Measurements from ENCODE around the gene GRXCR2.

GRXCR2 gene

DNA sequence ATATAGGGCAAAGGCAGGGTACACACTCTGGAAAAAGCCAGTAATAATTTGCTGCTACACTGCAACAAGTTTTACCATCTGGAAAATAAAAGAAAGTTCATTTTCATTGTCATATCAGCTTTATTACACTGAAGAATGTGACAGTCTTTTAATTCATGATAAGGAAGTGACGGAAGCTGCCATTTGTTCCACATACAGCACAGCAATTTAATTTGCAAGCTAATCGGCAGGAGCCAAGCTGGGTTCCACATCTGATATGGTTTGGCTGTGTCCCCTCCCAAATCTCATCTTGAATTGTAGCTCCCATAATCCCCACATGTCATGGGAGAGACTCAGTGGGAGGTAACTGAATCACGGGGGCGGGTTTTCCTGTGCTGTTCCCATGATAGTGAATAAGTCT lies 54.2 kb downstream of the GRXCR2 start:
- Histone ChIP-seq H3K36me3 (ENCODE audit: control insufficient read depth, insufficient read depth, low read length) (no peaks in the 10 kb centered on the region), H3K27ac (ENCODE audit: low read depth, low read length) (no peak overlapping the region), H3K9me3 (ENCODE audit: control insufficient read depth, insufficient read depth, low read depth, low read length) (no peaks in the 10 kb centered on the region), H3K4me1 (ENCODE audit: control insufficient read depth, insufficient read depth, low read length) (no peaks in the 10 kb centered on the region), H3K27me3 (ENCODE audit: control insufficient read depth, insufficient read depth, low read length) (no peaks in the 10 kb centered on the region), H3K9ac (ENCODE audit: low read length) (no peak overlapping the region), H3K4me3 (ENCODE audit: low read depth, low read length) (no peak overlapping the region)

DNA sequence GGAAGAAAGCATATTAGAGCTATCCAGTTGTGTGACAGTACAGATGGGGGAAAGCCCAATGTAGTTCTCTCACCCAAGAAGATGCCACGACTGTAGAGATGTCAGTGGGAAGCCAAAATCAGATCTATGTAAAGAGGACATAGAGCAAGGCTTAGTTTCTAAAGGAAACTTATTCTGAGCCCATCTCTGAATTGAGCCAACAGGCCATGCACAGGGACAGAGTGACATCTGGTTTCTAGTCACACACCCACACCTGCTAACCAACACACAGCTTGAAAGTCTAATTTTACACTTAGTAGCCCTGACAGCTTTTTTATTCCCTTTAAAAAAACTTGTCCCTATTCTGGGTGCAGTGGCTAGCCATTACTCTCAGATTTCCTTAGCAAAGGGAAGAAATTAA lies 59.9 kb downstream of the GRXCR2 start:
- H3K9me3 ChIP-seq (ENCODE audit: control insufficient read depth, insufficient read depth, low read depth, low read length) = no peaks in the 10 kb centered on the region
- H3K36me3 ChIP-seq (ENCODE audit: control insufficient read depth, insufficient read depth, low read length) = no peaks in the 10 kb centered on the region
- no peak overlapping the region for H3K9ac ChIP-seq (ENCODE audit: low read length)
- H3K4me1 ChIP-seq (ENCODE audit: control insufficient read depth, insufficient read depth, low read length) = peaks cover 4% of the 10 kb centered on the region; the same call in 1 of the 2 replicates
- no peak overlapping the region for H3K4me3 ChIP-seq (ENCODE audit: low read depth, low read length)
- no peak overlapping the region for H3K27ac ChIP-seq (ENCODE audit: low read depth, low read length)
- no peaks in the 10 kb centered on the region for H3K27me3 ChIP-seq (ENCODE audit: control insufficient read depth, insufficient read depth, low read length)

DNA sequence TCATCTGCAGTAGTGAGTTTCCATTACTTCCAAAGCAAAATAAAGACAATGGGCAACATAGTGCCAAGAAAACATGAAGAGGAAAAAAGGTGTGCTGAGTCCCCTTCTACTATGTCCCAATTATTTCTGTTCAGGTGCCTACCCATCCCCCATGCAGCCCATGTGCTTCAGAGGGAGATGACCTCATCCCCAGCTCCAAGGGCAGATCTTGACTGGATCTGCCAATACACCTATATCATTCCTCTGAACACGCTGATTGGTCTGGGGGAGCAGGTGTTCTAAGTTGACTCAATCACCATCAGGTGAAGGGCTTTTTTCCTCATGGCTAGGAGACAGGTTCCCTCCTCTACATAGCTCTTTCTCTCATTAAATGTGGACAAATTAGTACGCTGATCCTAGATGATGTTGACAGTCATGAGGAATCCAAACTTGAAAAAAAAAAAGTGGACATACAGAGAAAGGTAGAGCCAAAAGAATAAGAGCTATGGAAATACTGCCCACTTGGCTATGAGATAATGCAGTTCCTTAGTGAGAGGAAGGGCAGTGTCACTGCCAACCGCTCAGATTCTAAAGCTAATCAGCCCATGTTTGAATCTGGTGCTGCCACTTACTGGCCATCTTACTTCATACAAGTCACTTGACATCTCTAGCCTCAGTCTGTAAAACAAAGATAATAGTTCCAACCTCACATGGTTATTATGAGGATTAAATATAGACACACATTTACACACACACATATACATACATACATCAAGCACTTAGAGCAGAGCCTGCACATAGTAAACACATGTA lies 60.8 kb downstream of the GRXCR2 start:
- no peak overlapping the region for H3K27ac ChIP-seq (ENCODE audit: low read depth, low read length)
- no peaks in the 10 kb centered on the region for H3K36me3 ChIP-seq (ENCODE audit: control insufficient read depth, insufficient read depth, low read length)
- no peaks in the 10 kb centered on the region for H3K27me3 ChIP-seq (ENCODE audit: control insufficient read depth, insufficient read depth, low read length)
- no peaks in the 10 kb centered on the region for H3K9me3 ChIP-seq (ENCODE audit: control insufficient read depth, insufficient read depth, low read depth, low read length)
- peaks cover 4% of the 10 kb centered on the region; the same call in 1 of the 2 replicates for H3K4me1 ChIP-seq (ENCODE audit: control insufficient read depth, insufficient read depth, low read length)
- no peak overlapping the region for H3K4me3 ChIP-seq (ENCODE audit: low read depth, low read length)
- no peak overlapping the region for H3K9ac ChIP-seq (ENCODE audit: low read length)
